Activated CD4-positive, alpha-beta T cell treated with anti-CD3 and anti-CD28 coated beads for 36 hours (primary cell): ENCODE results near the gene CERT1. TPM values are rescaled to one million over a fixed set of nuclear protein-coding genes. Genes with fewer than 3 reads are reported as not detected.
"Not testable (repeated sequence)": the region's sequence is repeated elsewhere in the genome, so short reads cannot be mapped to it uniquely, and the experiment has no call there.

Experiments
- ATAC-seq: fragments of 200-7000 bp; cut with Tn5 transposase; one replicate; pipeline ENCODE4 v1.10.0; 2021; ENCODE audit warnings: mild to moderate bottlenecking, moderate library complexity
- CTCF ChIA-PET: fragments of 350-600 bp; sonication (Branson Sonifier 250); formaldehyde crosslinking; loops from one replicate; lab custom pipeline; 2021; ENCODE audit warnings: antibody characterized with exemption; lab: Charles Lee
- POLR2A ChIA-PET: fragments of 350-600 bp; sonication (Branson Sonifier 250); formaldehyde crosslinking; loops from one replicate; lab custom pipeline; 2021; ENCODE audit warnings: antibody characterized with exemption, inconsistent platforms; lab: Charles Lee
- DNase-seq: peaks from one replicate; pipeline ENCODE4 v3.0.0-alpha.2; 2020
- H3K27ac Mint-ChIP-seq: one replicate; pipeline ENCODE4 v1.8.0; 2021; ENCODE audit warnings: mixed read lengths
- H3K27me3 Mint-ChIP-seq: one replicate; pipeline ENCODE4 v1.8.0; 2021; ENCODE audit warnings: mixed read lengths
- H3K36me3 Mint-ChIP-seq: one replicate; pipeline ENCODE4 v1.8.0; 2021; ENCODE audit warnings: low read depth, mixed read lengths
- H3K4me1 Mint-ChIP-seq: one replicate; pipeline ENCODE4 v1.8.0; 2021; ENCODE audit warnings: mixed read lengths
- H3K4me3 Mint-ChIP-seq: one replicate; pipeline ENCODE4 v1.8.0; 2021; ENCODE audit warnings: mild to moderate bottlenecking, moderate library complexity, mixed read lengths
- H3K9me3 Mint-ChIP-seq: one replicate; pipeline ENCODE4 v1.8.0; 2021; ENCODE audit warnings: low read depth, mixed read lengths
- intact Hi-C, 2 experiments: fragments of 100-400 bp; cut with DNase I in 1 of 2; cut with micrococcal nuclease in 1 of 2; formaldehyde crosslinking; loops; one replicate each; pipeline versions ENCODE4 v1.14.2 to v1.15.1; 2022 to 2024; cut with DNase I, micrococcal nuclease
- total RNA-seq, 2 experiments: library from RNA; stranded (reverse); gene quantifications; one replicate each; pipeline ENCODE4 v1.2.3, GENCODE V29; 2021

The CERT1 gene
- total RNA-seq, 2 experiments from 2014 or later = 21.6 to 24.5 TPM

DNA sequence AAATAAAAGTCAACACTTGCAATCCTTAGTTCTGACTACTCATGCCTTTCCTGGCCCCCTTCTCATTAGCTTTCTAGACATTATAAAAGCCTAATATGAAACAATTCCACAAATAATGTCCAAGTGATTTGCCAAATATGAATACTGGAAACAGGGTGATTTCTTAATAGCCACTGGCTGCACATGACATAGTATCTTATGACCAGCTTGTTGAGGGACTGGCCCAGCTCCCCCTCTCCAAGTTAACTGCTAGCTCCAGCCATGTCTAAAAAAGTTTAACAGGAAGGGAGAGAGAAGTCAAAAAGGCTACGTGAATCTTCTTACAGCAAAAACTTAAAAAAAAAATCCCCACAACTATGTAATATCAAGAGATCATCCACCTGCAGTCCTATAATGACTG, 1.5 kb downstream of the CERT1 start:
- intact Hi-C loops = loop anchor here (2.0 to 5.0 kb wide), 4 partner anchors 65 to 173 kb away; partner anchors contain the start of gene HMGCR (in 1 of the 2)
- ChIA-PET CTCF (interaction anchor here (0.9 to 1.3 kb wide), 2 partner anchors 14 to 107 kb away, joined by 4 read pairs; no protein-coding TSS in a partner anchor), POLR2A (interaction anchor here (0.7 kb wide), 1 partner anchor 201 kb away, joined by 3 read pairs; no protein-coding TSS in a partner anchor)
- ATAC-seq (no peak), DNase-seq (no peak)
- Mint-ChIP-seq H3K4me3 (peak overlapping the region; percentile 98), H3K36me3 (peaks cover 26% of the 10 kb centered on the region), H3K4me1 (peaks cover 43% of the 10 kb centered on the region), H3K27ac (peak overlapping the region; percentile 22), H3K9me3 (no peaks in the 10 kb centered on the region), H3K27me3 (no peaks in the 10 kb centered on the region)

DNA sequence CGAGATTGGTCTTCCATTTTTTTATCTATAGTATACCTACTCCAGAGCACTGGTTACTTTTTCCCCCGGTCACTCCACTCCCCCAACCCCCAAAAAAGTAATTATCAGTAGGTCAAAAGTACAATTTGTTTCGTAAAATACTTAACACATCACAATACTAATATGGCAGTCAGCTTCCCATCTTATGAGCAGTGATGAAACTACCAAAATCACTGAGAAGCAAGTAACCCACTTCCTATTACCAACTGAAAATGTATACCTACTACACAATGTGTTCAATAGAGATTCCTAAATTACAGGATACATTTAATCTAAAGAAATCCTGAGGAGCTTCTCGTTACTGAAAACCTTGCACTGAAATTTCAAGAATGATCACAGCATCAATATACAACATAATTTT, 1.9 kb downstream of the CERT1 start:
- peak overlapping the region; percentile 98 for H3K4me3 Mint-ChIP-seq
- no peak for DNase-seq
- CTCF ChIA-PET = interaction anchor here (0.9 to 1.3 kb wide), 3 partner anchors 15 to 173 kb away, joined by 4 to 6 read pairs (median 4); partner anchors contain the start of gene HMGCR
- H3K27ac Mint-ChIP-seq = no peak overlapping the region
- peaks cover 26% of the 10 kb centered on the region for H3K36me3 Mint-ChIP-seq
- H3K4me1 Mint-ChIP-seq = peaks cover 44% of the 10 kb centered on the region
- ATAC-seq = no peak
- no peaks in the 10 kb centered on the region for H3K27me3 Mint-ChIP-seq
- POLR2A ChIA-PET = interaction anchor here (0.7 kb wide), 1 partner anchor 202 kb away, joined by 3 read pairs; no protein-coding TSS in a partner anchor
- intact Hi-C loops = no loop called here
- no peaks in the 10 kb centered on the region for H3K9me3 Mint-ChIP-seq

DNA sequence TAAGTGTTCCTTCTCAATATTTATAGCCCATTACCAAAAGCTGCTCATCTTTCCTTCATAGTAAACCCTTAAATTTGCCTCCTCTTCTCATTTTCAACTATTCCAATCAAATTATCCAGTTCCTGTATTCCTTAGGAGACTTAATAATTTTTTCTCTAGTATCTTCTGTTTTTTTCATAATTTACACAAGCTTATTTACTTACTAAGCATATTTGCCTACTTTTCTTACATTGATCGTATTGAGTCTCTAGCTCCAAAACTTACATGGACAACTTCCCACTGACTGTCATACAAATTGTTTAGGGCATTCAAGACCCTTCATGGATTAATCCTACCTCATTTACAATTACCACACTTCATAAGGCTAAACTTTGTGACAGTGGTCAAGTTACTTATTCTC, 3.6 kb downstream of the CERT1 start:
- intact Hi-C loops = no loop called here
- ATAC-seq = no peak
- DNase-seq = no peak
- CTCF ChIA-PET = interaction anchor here (1.4 kb wide), 1 partner anchor 16 kb away, joined by 4 read pairs; no protein-coding TSS in a partner anchor
- H3K9me3 Mint-ChIP-seq = no peaks in the 10 kb centered on the region
- no peak overlapping the region for H3K4me3 Mint-ChIP-seq
- POLR2A ChIA-PET = no interaction called here
- H3K36me3 Mint-ChIP-seq = peaks cover 21% of the 10 kb centered on the region
- H3K27me3 Mint-ChIP-seq = no peaks in the 10 kb centered on the region
- H3K27ac Mint-ChIP-seq = no peak overlapping the region
- peaks cover 32% of the 10 kb centered on the region for H3K4me1 Mint-ChIP-seq

GRCh38 chr5:75505112-75505511, 6.3 kb downstream of the CERT1 start:
- H3K36me3 Mint-ChIP-seq = peaks cover 28% of the 10 kb centered on the region

GRCh38 chr5:75498875-75499274, 12.6 kb downstream of the CERT1 start:
- H3K4me3 Mint-ChIP-seq, DNase-seq, POLR2A ChIA-PET, H3K27me3 Mint-ChIP-seq, ATAC-seq, H3K27ac Mint-ChIP-seq, intact Hi-C loops, H3K9me3 Mint-ChIP-seq, CTCF ChIA-PET: not testable (repeated sequence)
- Mint-ChIP-seq H3K4me1 (peaks cover 15% of the 10 kb centered on the region), H3K36me3 (peaks cover 51% of the 10 kb centered on the region)

More at GRCh38 chr5:75505112-75505511, 6.3 kb downstream of the CERT1 start:
- H3K4me3 Mint-ChIP-seq, H3K27ac Mint-ChIP-seq, intact Hi-C loops, H3K27me3 Mint-ChIP-seq, ATAC-seq, POLR2A ChIA-PET, DNase-seq, H3K9me3 Mint-ChIP-seq: not testable (repeated sequence)
- H3K4me1 Mint-ChIP-seq = peaks cover 32% of the 10 kb centered on the region
- CTCF ChIA-PET = interaction anchor here (0.7 to 1.5 kb wide), 2 partner anchors 10 to 43 kb away, joined by 3 to 4 read pairs; no protein-coding TSS in a partner anchor

GRCh38 chr5:75498208-75498777, 13.1 kb downstream of the CERT1 start:
- Mint-ChIP-seq H3K36me3 (peaks cover 51% of the 10 kb centered on the region), H3K27me3 (no peaks in the 10 kb centered on the region), H3K9me3 (no peaks in the 10 kb centered on the region), H3K27ac (no peak overlapping the region), H3K4me3 (no peak overlapping the region), H3K4me1 (peaks cover 13% of the 10 kb centered on the region)
- ChIA-PET CTCF (no interaction called here), POLR2A (no interaction called here)
- ATAC-seq (no peak), DNase-seq (no peak)
- intact Hi-C loops = no loop called here

GRCh38 chr5:75496026-75496425, 15.4 kb downstream of the CERT1 start:
- DNase-seq (no peak), ATAC-seq (no peak)
- Mint-ChIP-seq H3K4me1 (peaks cover 10% of the 10 kb centered on the region), H3K27me3 (no peaks in the 10 kb centered on the region), H3K4me3 (no peak overlapping the region), H3K9me3 (peaks cover 2% of the 10 kb centered on the region), H3K36me3 (peaks cover 66% of the 10 kb centered on the region), H3K27ac (no peak overlapping the region)
- ChIA-PET POLR2A (no interaction called here), CTCF (interaction anchor here (1.0 kb wide), 1 partner anchor 13 kb away, joined by 3 read pairs; no protein-coding TSS in a partner anchor)
- intact Hi-C loops = no loop called here

DNA sequence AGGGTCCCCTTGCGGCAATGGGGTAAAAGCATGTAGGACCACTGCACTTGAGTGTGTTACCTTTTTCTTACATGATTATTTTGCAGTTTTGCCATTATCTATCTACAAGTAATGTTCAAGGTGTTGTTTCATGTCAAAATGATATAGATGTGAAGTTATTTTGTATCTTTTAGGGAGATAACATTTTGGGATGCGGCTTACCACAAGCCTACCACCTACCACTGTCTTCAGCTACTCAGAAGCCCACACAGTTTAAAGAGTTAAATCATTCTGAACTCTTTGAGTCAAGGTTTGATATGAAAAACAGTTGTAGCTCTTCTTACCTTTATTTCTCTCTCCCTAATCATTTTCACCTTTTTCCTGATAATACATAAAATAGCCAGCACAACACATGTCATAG, 19.8 kb downstream of the CERT1 start:
- H3K27ac Mint-ChIP-seq = no peak overlapping the region
- H3K36me3 Mint-ChIP-seq = peaks cover 63% of the 10 kb centered on the region
- H3K9me3 Mint-ChIP-seq = peaks cover 19% of the 10 kb centered on the region
- intact Hi-C loops = no loop called here
- no peak for DNase-seq
- peaks cover 8% of the 10 kb centered on the region for H3K4me1 Mint-ChIP-seq
- no peak overlapping the region for H3K4me3 Mint-ChIP-seq
- POLR2A ChIA-PET = no interaction called here
- CTCF ChIA-PET = interaction anchor here (1.2 kb wide), 1 partner anchor 16 kb away, joined by 4 read pairs; no protein-coding TSS in a partner anchor
- ATAC-seq = no peak
- no peaks in the 10 kb centered on the region for H3K27me3 Mint-ChIP-seq

DNA sequence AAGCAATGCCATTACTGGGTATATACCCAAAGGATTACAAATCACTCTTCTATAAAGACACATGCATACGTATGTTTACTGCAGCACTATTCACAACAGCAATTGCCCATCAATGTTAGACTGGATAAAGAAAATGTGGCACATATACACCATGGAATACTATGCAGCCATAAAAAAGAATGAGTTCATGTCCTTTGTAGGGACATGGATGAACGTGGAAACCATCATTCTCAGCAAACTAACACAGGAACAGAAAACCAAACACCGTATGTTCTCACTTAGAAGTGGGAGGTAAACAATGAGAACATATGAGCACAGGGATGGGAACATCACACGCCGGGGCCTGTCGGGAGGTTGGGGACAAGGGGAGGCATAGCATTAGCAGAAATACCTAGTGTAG, 21.6 kb downstream of the CERT1 start:
- H3K27me3 Mint-ChIP-seq, intact Hi-C loops, DNase-seq, H3K4me1 Mint-ChIP-seq, POLR2A ChIA-PET, CTCF ChIA-PET, ATAC-seq, H3K27ac Mint-ChIP-seq, H3K4me3 Mint-ChIP-seq: not testable (repeated sequence)
- Mint-ChIP-seq H3K9me3 (peaks cover 22% of the 10 kb centered on the region), H3K36me3 (peaks cover 64% of the 10 kb centered on the region)

GRCh38 chr5:75484605-75485004, 26.8 kb downstream of the CERT1 start:
- CTCF ChIA-PET = no interaction called here
- no peak overlapping the region for H3K27ac Mint-ChIP-seq
- intact Hi-C loops = no loop called here

GRCh38 chr5:75482482-75482881, 28.9 kb downstream of the CERT1 start:
- no peak overlapping the region for H3K27ac Mint-ChIP-seq
- DNase-seq (no peak), ATAC-seq (no peak)
- ChIA-PET POLR2A (no interaction called here), CTCF (interaction anchor here (0.9 to 1.0 kb wide), 2 partner anchors 13 to 16 kb away, joined by 3 read pairs; no protein-coding TSS in a partner anchor)
- peaks cover 41% of the 10 kb centered on the region for H3K36me3 Mint-ChIP-seq
- no peaks in the 10 kb centered on the region for H3K27me3 Mint-ChIP-seq
- intact Hi-C loops = no loop called here
- no peak overlapping the region for H3K4me3 Mint-ChIP-seq
- peaks cover 22% of the 10 kb centered on the region for H3K9me3 Mint-ChIP-seq
- H3K4me1 Mint-ChIP-seq = peaks cover 27% of the 10 kb centered on the region

More at GRCh38 chr5:75484605-75485004, 26.8 kb downstream of the CERT1 start:
- H3K36me3 Mint-ChIP-seq = peaks cover 52% of the 10 kb centered on the region
- DNase-seq = no peak
- H3K4me1 Mint-ChIP-seq = peaks cover 20% of the 10 kb centered on the region
- peaks cover 32% of the 10 kb centered on the region for H3K9me3 Mint-ChIP-seq
- H3K4me3 Mint-ChIP-seq = no peak overlapping the region
- H3K27me3 Mint-ChIP-seq = no peaks in the 10 kb centered on the region
- POLR2A ChIA-PET = no interaction called here
- ATAC-seq = no peak
